Kidney (tissue), 14 donors: Measurements from ENCODE around the gene NUDT8. TPM values are rescaled to one million over a fixed set of nuclear protein-coding genes. Genes with fewer than 3 reads are reported as not detected.
"Not testable (repeated sequence)": the region's sequence is repeated elsewhere in the genome, so short reads cannot be mapped to it uniquely, and the experiment has no call there.

Source experiments
- DNase-seq, 5 donors: peaks; one replicate each; pipeline ENCODE4 v3.0.0-alpha.2; 2013 to 2020
- FAIRE-seq: peaks from 2 replicates; lab custom pipeline; 2012; peaks lifted over from hg19 to GRCh38; lab: Jason Lieb, UNC
- H3K27ac ChIP-seq, 2 donors: one replicate each; pipeline ENCODE4 v1.7.0; 2013; ENCODE audit warnings: low read depth in 2 of 2, low read length in 2 of 2, inconsistent platforms in 1 of 2
- H3K27me3 ChIP-seq: one replicate; pipeline ENCODE4 v1.7.1; 2013; ENCODE audit warnings: low read length, inconsistent platforms; ENCODE audit not compliant: control insufficient read depth, insufficient read depth
- H3K36me3 ChIP-seq, 3 donors: one replicate each; pipeline versions ENCODE4 v1.7.0 to v1.7.1; 2013; ENCODE audit warnings: low read length in 3 of 3, control low read depth in 1 of 3, inconsistent platforms in 1 of 3; ENCODE audit not compliant: insufficient read depth in 3 of 3, control insufficient read depth in 2 of 3
- H3K4me1 ChIP-seq, 3 donors: one replicate each; pipeline versions ENCODE4 v1.7.0 to v1.7.1; 2013; ENCODE audit warnings: low read length in 3 of 3, inconsistent platforms in 1 of 3, low read depth in 1 of 3; ENCODE audit not compliant: control insufficient read depth in 2 of 3, insufficient read depth in 2 of 3
- H3K4me3 ChIP-seq, 3 donors: one replicate each; pipeline versions ENCODE4 v1.7.0 to v1.8.1; 2013; ENCODE audit warnings: low read length in 3 of 3, control low read depth in 1 of 3, inconsistent platforms in 1 of 3
- H3K9ac ChIP-seq, 3 donors: one replicate each; pipeline versions ENCODE4 v1.7.0 to v1.7.1; 2013; ENCODE audit warnings: low read length in 3 of 3, control low read depth in 1 of 3, inconsistent platforms in 1 of 3
- H3K9me3 ChIP-seq, 3 donors: one replicate each; pipeline versions ENCODE4 v1.7.0 to v1.7.1; 2013; ENCODE audit warnings: low read length in 3 of 3, control low read depth in 1 of 3, inconsistent platforms in 1 of 3; ENCODE audit not compliant: control insufficient read depth in 2 of 3, insufficient read depth in 1 of 3
- intact Hi-C: fragments of 100-400 bp; cut with DNase I; formaldehyde crosslinking; loops from one replicate; pipeline ENCODE4 v1.11.1; 2022
- polyA plus RNA-seq: library from polyadenylated mRNA; stranded (reverse); fragments of 350-450 nt; fragmentation: Illumina TruSeq; extraction: RNeasy Lipid Tissue Mini Kit (QIAGEN cat#74804); gene quantifications from one replicate; pipeline ENCODE4 v1.2.3, GENCODE V29; 2014; ENCODE audit warnings: low read depth, low replicate concordance; ENCODE audit not compliant: insufficient read depth
- total RNA-seq: library from RNA; stranded (reverse); fragmentation: NEBNext Ultra II Directional; extraction: Animal tissue kit (Norgen Biotek cat#: 25700); gene quantifications from one replicate; pipeline ENCODE4 v1.2.1, GENCODE V29; 2021
- TF ChIP-seq, protein P1 (sequence below): IDR thresholded peaks from 3 replicates; pipeline ENCODE4 v1.5.1; 2012; ENCODE audit warnings: mild to moderate bottlenecking, moderate library complexity, borderline replicate concordance; ENCODE audit not compliant: insufficient read depth; ENCODE audit errors: extremely low read depth
- donor health status: control.
- donor health status: control.
- donor health status: control.
- donor health status: control.
- donor health status: control.
- donor health status: DM: yes; HTN: yes; CAD: no.
- donor health status: Normal renal cell carcinoma (clear cell type).

The NUDT8 gene
- total and polyA plus RNA-seq, 2 donors from 2014 or later, result 11.9 to 57.0 TPM

GRCh38 chr11:67662835-67663531 lies 33.2 kb upstream of the NUDT8 start:
- Histone ChIP-seq H3K9me3 (no peaks in the 10 kb centered on the region), H3K27me3 (no peaks in the 10 kb centered on the region), H3K9ac (no peak overlapping the region), H3K4me1 (no peaks in the 10 kb centered on the region), H3K36me3 (no peaks in the 10 kb centered on the region), H3K27ac (no peak overlapping the region), H3K4me3 (no peak overlapping the region)
- intact Hi-C loops, result no loop called here
- FAIRE-seq, result no peak
- TF ChIP-seq, protein P1, sequence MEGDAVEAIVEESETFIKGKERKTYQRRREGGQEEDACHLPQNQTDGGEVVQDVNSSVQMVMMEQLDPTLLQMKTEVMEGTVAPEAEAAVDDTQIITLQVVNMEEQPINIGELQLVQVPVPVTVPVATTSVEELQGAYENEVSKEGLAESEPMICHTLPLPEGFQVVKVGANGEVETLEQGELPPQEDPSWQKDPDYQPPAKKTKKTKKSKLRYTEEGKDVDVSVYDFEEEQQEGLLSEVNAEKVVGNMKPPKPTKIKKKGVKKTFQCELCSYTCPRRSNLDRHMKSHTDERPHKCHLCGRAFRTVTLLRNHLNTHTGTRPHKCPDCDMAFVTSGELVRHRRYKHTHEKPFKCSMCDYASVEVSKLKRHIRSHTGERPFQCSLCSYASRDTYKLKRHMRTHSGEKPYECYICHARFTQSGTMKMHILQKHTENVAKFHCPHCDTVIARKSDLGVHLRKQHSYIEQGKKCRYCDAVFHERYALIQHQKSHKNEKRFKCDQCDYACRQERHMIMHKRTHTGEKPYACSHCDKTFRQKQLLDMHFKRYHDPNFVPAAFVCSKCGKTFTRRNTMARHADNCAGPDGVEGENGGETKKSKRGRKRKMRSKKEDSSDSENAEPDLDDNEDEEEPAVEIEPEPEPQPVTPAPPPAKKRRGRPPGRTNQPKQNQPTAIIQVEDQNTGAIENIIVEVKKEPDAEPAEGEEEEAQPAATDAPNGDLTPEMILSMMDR, result no peak
- DNase-seq, result peak in 2 of 5 donors; percentile 29 to 54

DNA sequence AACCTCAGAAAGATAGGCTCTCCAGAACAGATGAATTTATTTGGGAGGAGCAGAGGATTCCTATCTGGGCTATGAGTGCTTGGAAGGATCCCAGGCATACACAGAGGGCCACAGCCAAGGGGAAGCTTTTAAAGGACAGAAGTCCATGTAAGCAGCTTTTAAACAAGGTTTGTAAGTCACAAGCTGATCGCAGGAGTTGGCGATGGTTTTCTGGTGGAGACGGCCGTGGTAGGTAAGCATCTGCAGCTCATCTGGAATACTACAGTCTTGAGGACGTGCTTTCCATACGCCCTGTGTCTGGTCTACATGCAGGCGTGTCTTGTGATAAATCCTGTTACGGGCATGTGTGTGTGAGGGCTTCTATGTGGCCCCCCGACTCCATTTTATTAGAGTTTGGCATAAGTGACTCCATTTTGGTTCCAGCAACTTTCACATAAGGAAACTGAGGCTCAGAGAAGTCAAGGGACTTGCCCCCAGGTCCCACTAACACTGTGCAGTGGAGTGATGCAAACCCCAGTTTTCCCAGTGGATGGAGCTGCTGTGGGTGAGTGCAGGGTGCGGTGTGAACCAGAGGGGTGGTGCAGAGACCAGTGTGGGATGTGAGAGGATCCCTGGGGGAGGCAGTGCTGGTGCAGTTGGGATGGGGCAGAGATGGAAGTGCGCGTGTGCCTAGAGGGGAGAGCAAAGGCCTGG lies 32.6 kb upstream of the NUDT8 start:
- H3K4me3 ChIP-seq, result no peak overlapping the region
- intact Hi-C loops, result no loop called here
- DNase-seq, result peak in 1 of 5 donors; percentile 2
- no peak for FAIRE-seq
- H3K9ac ChIP-seq, result no peak overlapping the region
- TF ChIP-seq, protein P1, result no peak
- no peaks in the 10 kb centered on the region for H3K9me3 ChIP-seq
- H3K27me3 ChIP-seq, result no peaks in the 10 kb centered on the region
- H3K27ac ChIP-seq, result no peak overlapping the region
- no peaks in the 10 kb centered on the region for H3K4me1 ChIP-seq
- H3K36me3 ChIP-seq, result no peaks in the 10 kb centered on the region

GRCh38 chr11:67660752-67661151 lies 31.0 kb upstream of the NUDT8 start:
- H3K4me3 ChIP-seq, H3K4me1 ChIP-seq, H3K36me3 ChIP-seq, H3K9ac ChIP-seq, H3K9me3 ChIP-seq, DNase-seq, H3K27me3 ChIP-seq, H3K27ac ChIP-seq, FAIRE-seq, intact Hi-C loops: not testable (repeated sequence)

DNA sequence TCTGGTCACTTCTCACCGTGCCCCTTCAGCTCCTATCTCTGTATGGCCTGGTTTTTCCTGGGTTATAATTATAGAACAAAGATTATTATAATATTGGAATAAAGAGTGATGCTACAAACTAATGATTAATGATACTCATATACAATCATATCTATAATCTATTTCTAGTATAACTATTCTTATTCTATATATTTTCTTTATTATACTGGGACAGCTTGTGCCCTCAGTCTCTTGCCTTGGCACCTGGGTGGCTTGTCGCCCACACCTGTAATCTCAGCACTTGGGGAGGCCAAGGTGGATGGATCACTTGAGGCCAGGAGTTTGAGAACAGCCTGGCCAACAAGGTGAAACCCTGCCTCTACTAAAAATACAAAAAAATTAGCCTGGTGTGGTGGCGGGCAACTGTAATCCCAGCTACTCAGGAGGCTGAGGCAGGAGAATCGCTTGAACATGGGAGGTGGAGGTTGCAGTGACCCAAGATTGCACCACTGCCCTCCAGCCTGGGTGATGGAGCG lies 30.0 kb upstream of the NUDT8 start:
- H3K27me3 ChIP-seq, H3K9me3 ChIP-seq, H3K27ac ChIP-seq, H3K9ac ChIP-seq, H3K4me1 ChIP-seq, H3K4me3 ChIP-seq, FAIRE-seq, intact Hi-C loops, H3K36me3 ChIP-seq: not testable (repeated sequence)
- DNase-seq, result peak in 1 of 5 donors; percentile 13
